Muscle layer of colon (tissue), 2 donors: Measurements from ENCODE around the gene MAST3.

Source experiments
- H3K27ac ChIP-seq: one replicate; pipeline ENCODE4 v1.7.0; 2013; ENCODE audit warnings: low read depth, mild to moderate bottlenecking, low read length, moderate library complexity
- H3K27me3 ChIP-seq, 2 donors: one replicate each; pipeline ENCODE4 v1.7.0; 2013; ENCODE audit warnings: low read length in 2 of 2, mild to moderate bottlenecking in 2 of 2; ENCODE audit not compliant: insufficient read depth in 2 of 2, control insufficient read depth in 1 of 2
- H3K36me3 ChIP-seq: one replicate; pipeline ENCODE4 v1.7.0; 2013; ENCODE audit warnings: mild to moderate bottlenecking, low read length; ENCODE audit not compliant: insufficient read depth
- H3K4me1 ChIP-seq: one replicate; pipeline ENCODE4 v1.7.0; 2013; ENCODE audit warnings: mild to moderate bottlenecking, low read length; ENCODE audit not compliant: insufficient read depth
- H3K4me3 ChIP-seq, 2 donors: one replicate each; pipeline ENCODE4 v1.7.0; 2013; ENCODE audit warnings: low read length in 2 of 2, low read depth in 1 of 2, mild to moderate bottlenecking in 1 of 2, moderate library complexity in 1 of 2
- H3K9ac ChIP-seq: one replicate; pipeline ENCODE4 v1.7.0; 2013; ENCODE audit warnings: low read length
- H3K9me3 ChIP-seq: one replicate; pipeline ENCODE4 v1.7.0; 2013; ENCODE audit warnings: mild to moderate bottlenecking, low read length
- donor health status: abdominal sarcoma.
- donor health status: Adenocarcinoma of cecum.

MAST3 gene

GRCh38 chr19:18097217-18097992 is at the start of gene MAST3:
TSS of gene MAST3 (plus strand) at chr19:18097778. CDS start at chr19:18097793, 15 bp downstream.
- Histone ChIP-seq H3K36me3 (no peaks in the 10 kb centered on the region), H3K4me1 (peaks cover 7% of the 10 kb centered on the region), H3K27ac (no peak within 1 kb of the TSS), H3K9ac (no peak within 1 kb of the TSS), H3K4me3 (peak within 1 kb of the TSS; percentile 7 to 24), H3K9me3 (no peaks in the 10 kb centered on the region), H3K27me3 (peaks cover 16 to 37% of the 10 kb centered on the region in 2 donors)

- no peaks in the 10 kb centered on the region for H3K36me3 ChIP-seq
- no peak overlapping the region for H3K4me3 ChIP-seq
- peaks cover 5% of the 10 kb centered on the region for H3K4me1 ChIP-seq
- H3K27ac ChIP-seq: no peak overlapping the region
- peaks cover 0 to 4% of the 10 kb centered on the region in 2 donors for H3K27me3 ChIP-seq
- no peak overlapping the region for H3K9ac ChIP-seq
- no peaks in the 10 kb centered on the region for H3K9me3 ChIP-seq
Observed at GRCh38 chr19:18049385-18049784, 48.2 kb upstream of the MAST3 start.

GRCh38 chr19:18051887-18052286 is 45.7 kb upstream of the MAST3 start:
- Histone ChIP-seq H3K9me3 (no peaks in the 10 kb centered on the region), H3K9ac (no peak overlapping the region), H3K27ac (no peak overlapping the region), H3K4me1 (peaks cover 5% of the 10 kb centered on the region), H3K27me3 (peaks cover 0 to 4% of the 10 kb centered on the region in 2 donors), H3K4me3 (no peak overlapping the region), H3K36me3 (no peaks in the 10 kb centered on the region)

- H3K9ac ChIP-seq: no peak overlapping the region
- no peaks in the 10 kb centered on the region for H3K36me3 ChIP-seq
- no peak overlapping the region for H3K27ac ChIP-seq
- no peak overlapping the region for H3K4me3 ChIP-seq
- H3K4me1 ChIP-seq: peaks cover 11% of the 10 kb centered on the region
- no peaks in the 10 kb centered on the region for H3K9me3 ChIP-seq
- H3K27me3 ChIP-seq: peaks cover 0 to 4% of the 10 kb centered on the region in 2 donors
Observed at GRCh38 chr19:18053576-18054219, 43.9 kb upstream of the MAST3 start.

- Histone ChIP-seq H3K4me1 (peaks cover 12% of the 10 kb centered on the region), H3K27ac (no peak overlapping the region), H3K27me3 (peaks cover 0 to 4% of the 10 kb centered on the region in 2 donors), H3K36me3 (no peaks in the 10 kb centered on the region), H3K4me3 (no peak overlapping the region), H3K9ac (no peak overlapping the region), H3K9me3 (no peaks in the 10 kb centered on the region)
Observed at GRCh38 chr19:18055967-18056366, 41.6 kb upstream of the MAST3 start.

GRCh38 chr19:18057557-18057956 is 40.0 kb upstream of the MAST3 start:
- H3K36me3 ChIP-seq: no peaks in the 10 kb centered on the region
- no peak overlapping the region for H3K9ac ChIP-seq
- H3K9me3 ChIP-seq: no peaks in the 10 kb centered on the region
- H3K27ac ChIP-seq: no peak overlapping the region
- no peaks in the 10 kb centered on the region for H3K27me3 ChIP-seq
- no peak overlapping the region for H3K4me3 ChIP-seq
- peaks cover 7% of the 10 kb centered on the region for H3K4me1 ChIP-seq

GRCh38 chr19:18058208-18059009 is 39.2 kb upstream of the MAST3 start:
- no peak overlapping the region for H3K9ac ChIP-seq
- H3K4me1 ChIP-seq: peaks cover 7% of the 10 kb centered on the region
- H3K27ac ChIP-seq: peak overlapping the region; percentile 62
- no peaks in the 10 kb centered on the region for H3K9me3 ChIP-seq
- peak overlapping the region in 1 of 2 donors; percentile 27 for H3K4me3 ChIP-seq
- H3K36me3 ChIP-seq: no peaks in the 10 kb centered on the region
- H3K27me3 ChIP-seq: no peaks in the 10 kb centered on the region

- Histone ChIP-seq H3K27me3 (no peaks in the 10 kb centered on the region), H3K27ac (no peak overlapping the region), H3K9me3 (no peaks in the 10 kb centered on the region), H3K36me3 (no peaks in the 10 kb centered on the region), H3K9ac (no peak overlapping the region), H3K4me3 (no peak overlapping the region), H3K4me1 (peaks cover 7% of the 10 kb centered on the region)
Observed at GRCh38 chr19:18059297-18059696, 38.3 kb upstream of the MAST3 start.

GRCh38 chr19:18059902-18060301 is 37.7 kb upstream of the MAST3 start:
- H3K27ac ChIP-seq: no peak overlapping the region
- H3K27me3 ChIP-seq: no peaks in the 10 kb centered on the region
- H3K9me3 ChIP-seq: no peaks in the 10 kb centered on the region
- H3K36me3 ChIP-seq: no peaks in the 10 kb centered on the region
- no peak overlapping the region for H3K9ac ChIP-seq
- no peak overlapping the region for H3K4me3 ChIP-seq
- peaks cover 7% of the 10 kb centered on the region for H3K4me1 ChIP-seq

- no peaks in the 10 kb centered on the region for H3K9me3 ChIP-seq
- no peak overlapping the region for H3K9ac ChIP-seq
- H3K4me1 ChIP-seq: peaks cover 7% of the 10 kb centered on the region
- H3K4me3 ChIP-seq: no peak overlapping the region
- no peak overlapping the region for H3K27ac ChIP-seq
- H3K27me3 ChIP-seq: no peaks in the 10 kb centered on the region
- no peaks in the 10 kb centered on the region for H3K36me3 ChIP-seq
Observed at GRCh38 chr19:18060472-18060871, 37.1 kb upstream of the MAST3 start.

GRCh38 chr19:18062028-18062427 is 35.5 kb upstream of the MAST3 start:
- H3K9ac ChIP-seq: no peak overlapping the region
- peaks cover 7% of the 10 kb centered on the region for H3K4me1 ChIP-seq
- H3K9me3 ChIP-seq: no peaks in the 10 kb centered on the region
- no peak overlapping the region for H3K4me3 ChIP-seq
- H3K36me3 ChIP-seq: no peaks in the 10 kb centered on the region
- H3K27ac ChIP-seq: no peak overlapping the region
- H3K27me3 ChIP-seq: no peaks in the 10 kb centered on the region
